ENCODE data around the gene IL3RA.
"Not testable (repeated sequence)": the region's sequence is repeated elsewhere in the genome, so short reads cannot be mapped to it uniquely, and the experiment has no call there.

Gene IL3RA

DNA sequence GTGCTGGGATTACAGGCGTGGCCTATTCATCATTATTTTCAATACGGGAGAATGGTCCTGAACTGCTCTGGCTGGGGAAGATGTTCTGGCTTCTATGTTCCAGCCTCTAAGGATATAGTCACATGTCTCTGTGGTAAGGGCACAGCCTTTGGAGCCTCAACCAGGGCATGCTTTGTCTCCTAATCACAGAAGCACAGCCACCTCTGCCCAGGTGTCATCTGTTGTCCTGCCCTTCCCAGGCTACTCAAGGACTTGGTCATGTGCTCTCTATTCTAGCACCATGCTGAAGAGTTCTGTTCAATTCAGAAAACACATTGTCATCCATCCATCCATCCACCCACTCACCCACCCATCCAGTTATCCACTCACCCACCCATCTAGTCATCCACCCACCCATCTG, 86.6 kb downstream of the IL3RA start:
- DNase-seq: no peak

DNA sequence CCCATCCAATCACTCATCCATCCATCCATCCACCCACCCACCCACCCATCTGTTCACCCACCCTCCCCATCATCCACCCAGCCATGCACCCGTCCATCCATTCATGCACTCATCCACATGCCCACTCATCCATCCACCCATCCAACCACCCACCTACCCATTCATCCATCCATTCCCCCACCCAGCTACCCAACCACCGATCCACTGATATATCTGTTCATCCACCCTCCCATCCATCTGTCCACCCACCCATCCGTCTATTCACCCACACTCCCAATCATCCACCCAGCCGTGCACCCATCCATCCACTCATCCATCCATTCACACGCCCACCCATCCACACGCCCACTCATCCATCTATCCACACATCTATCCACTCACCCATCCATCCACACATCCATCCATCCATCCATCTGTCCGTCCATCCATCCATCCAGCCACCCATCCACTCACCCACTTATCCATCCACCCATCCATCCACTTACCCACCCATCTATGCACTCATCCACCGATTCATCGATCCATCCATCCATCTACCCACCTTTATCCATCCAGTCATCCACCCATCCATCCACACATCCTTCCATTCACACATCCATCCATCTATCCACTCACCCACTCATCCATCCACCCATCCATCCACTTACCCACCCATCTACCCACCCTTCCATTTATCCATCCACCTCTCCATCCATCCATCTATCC, 87.7 kb downstream of the IL3RA start:
- no peak for DNase-seq

DNA sequence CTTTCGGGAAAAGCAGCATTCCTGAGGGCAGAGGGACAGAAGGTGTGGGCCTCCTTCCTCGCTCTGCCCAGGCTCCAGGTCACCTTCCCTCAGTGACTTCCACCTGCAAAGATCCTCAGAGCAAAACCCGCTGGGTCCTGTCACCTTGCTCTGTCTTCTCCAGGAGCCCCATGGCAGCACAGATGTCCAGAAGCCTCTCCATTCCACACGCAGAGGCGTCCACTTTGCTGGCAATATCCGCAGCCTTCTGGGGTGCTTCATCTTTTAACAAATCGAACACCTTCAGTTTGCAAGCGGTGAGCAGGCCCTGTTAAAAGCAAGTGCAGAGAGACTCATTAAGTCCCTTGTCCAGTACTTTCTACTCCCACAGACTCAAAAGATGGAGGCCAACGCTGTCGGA, 88.8 kb downstream of the IL3RA start:
- DNase-seq: no peak

DNA sequence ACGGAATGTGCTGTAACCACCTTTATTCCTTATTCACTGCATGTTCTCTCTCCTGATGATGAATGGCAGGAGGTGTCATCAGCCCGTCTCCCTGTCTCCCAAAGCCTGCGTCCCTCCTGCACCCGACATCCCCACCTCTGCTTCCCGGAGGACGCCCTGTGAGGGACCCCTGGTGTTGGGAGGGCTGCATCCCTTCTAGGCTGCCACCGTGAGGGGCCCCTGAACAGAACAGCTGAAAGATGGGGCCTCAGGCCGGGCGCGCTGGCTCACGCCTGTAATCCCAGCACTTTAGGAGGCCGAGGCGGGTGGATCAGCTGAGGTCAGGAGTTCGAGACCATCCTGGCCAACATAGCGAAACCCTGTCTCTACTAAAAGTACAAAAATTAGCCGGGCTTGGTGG, 89.7 kb downstream of the IL3RA start:
- not testable (repeated sequence) for DNase-seq

DNA sequence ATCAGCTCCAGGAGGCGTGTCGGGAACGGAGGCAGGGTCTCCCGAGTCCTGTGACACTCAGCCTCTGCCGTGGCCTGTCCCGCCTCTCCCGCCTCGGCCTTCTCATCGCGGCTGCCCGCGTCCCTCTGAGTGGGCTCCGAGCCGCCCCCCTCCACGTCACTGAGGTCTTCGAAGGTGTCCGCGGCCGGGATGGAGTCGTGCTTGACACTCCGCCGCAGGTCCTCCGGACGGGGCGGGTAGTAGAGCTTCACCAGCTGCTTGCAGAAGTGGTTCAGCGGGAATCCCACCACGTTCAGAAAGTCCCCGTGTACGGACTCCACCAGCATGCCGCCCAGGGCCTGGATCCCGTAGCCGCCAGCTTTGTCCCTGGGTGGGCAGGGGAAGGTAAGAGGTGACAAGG, 91.2 kb downstream of the IL3RA start:
- DNase-seq: no peak

DNA sequence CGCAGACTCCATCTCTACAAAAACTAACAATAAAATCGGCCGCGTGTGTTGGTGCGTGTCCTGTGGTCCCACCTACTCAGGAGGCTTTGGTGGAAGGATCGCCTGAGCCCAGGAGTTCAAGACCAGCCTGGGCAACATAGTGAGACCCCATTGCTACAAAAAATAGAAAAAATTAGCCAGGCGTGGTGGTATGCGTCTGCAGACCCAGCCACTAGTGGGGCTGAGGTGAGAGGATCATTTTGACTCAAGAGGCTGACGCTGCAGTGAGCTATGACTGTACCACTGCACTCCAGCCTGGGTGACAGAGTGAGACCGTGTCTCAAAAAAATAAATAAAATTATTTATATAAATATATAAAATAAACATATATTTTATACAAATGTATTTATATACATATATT, 93.9 kb downstream of the IL3RA start:
- no peak for DNase-seq

Data from right kidney (tissue), 1 donor.